Karpas-422 (cell line): ENCODE data around the gene NRDC. TPM values are rescaled to one million over a fixed set of nuclear protein-coding genes. Genes with fewer than 3 reads are reported as not detected.

ENCODE experiments used
- DNase-seq: peaks from one replicate; pipeline ENCODE4 v3.0.0-alpha.2; 2015
- H2AFZ ChIP-seq: fragments of 200-600 bp; sonication (generic); 2 replicates; pipeline ENCODE4 v1.6.1; 2014; ENCODE audit warnings: antibody characterized with exemption, low read length, mixed read lengths
- H3K27ac ChIP-seq: fragments of 200-600 bp; sonication (generic); 2 replicates; pipeline ENCODE4 v1.5.1; 2014; ENCODE audit warnings: mild to moderate bottlenecking, low read length, moderate library complexity
- H3K27me3 ChIP-seq: fragments of 200-600 bp; sonication (generic); 2 replicates; pipeline ENCODE4 v1.6.1; 2014; ENCODE audit warnings: low read length, mixed read lengths
- H3K36me3 ChIP-seq: fragments of 200-600 bp; sonication (generic); 2 replicates; pipeline ENCODE4 v1.6.1; 2014; ENCODE audit warnings: low read length, mixed read lengths; ENCODE audit not compliant: insufficient read depth
- H3K4me1 ChIP-seq: fragments of 200-600 bp; sonication (generic); 2 replicates; pipeline ENCODE4 v1.6.1; 2014; ENCODE audit warnings: mild to moderate bottlenecking, low read length, mixed read lengths
- H3K4me2 ChIP-seq: fragments of 200-600 bp; sonication (generic); 2 replicates; pipeline ENCODE4 v1.6.1; 2014; ENCODE audit warnings: low read length, low read depth, mild to moderate bottlenecking; ENCODE audit not compliant: poor library complexity, severe bottlenecking
- H3K4me3 ChIP-seq: fragments of 200-600 bp; sonication (generic); 2 replicates; pipeline ENCODE4 v1.5.1; 2014; ENCODE audit warnings: mild to moderate bottlenecking, antibody characterized with exemption, low read length, mixed read lengths
- H3K79me2 ChIP-seq: fragments of 200-600 bp; sonication (generic); 2 replicates; pipeline ENCODE4 v1.6.1; 2014; ENCODE audit warnings: mild to moderate bottlenecking, low read length, mixed read lengths
- H3K9ac ChIP-seq: fragments of 200-600 bp; sonication (generic); 2 replicates; pipeline ENCODE4 v1.6.0; 2014; ENCODE audit warnings: low read length
- H3K9me2 ChIP-seq: fragments of 200-600 bp; sonication (generic), shearing (Covaris generic); replicated peaks from 2 replicates; pipeline ENCODE4 v1.6.0; 2014; ENCODE audit warnings: mild to moderate bottlenecking, low read length, moderate library complexity; ENCODE audit not compliant: insufficient read depth
- H3K9me3 ChIP-seq: fragments of 300-700, 200-600 bp; sonication (generic); 2 replicates; pipeline ENCODE4 v1.6.1; 2014; ENCODE audit warnings: low read length, mixed read lengths
- H4K20me1 ChIP-seq: fragments of 200-600 bp; sonication (generic); 2 replicates; pipeline ENCODE4 v1.6.1; 2014; ENCODE audit warnings: mild to moderate bottlenecking, antibody characterized with exemption, low read length, low read depth; ENCODE audit not compliant: insufficient read depth
- total RNA-seq: library from RNA; depleted of rRNA; stranded (reverse); fragments of >200 nt; shearing (Covaris generic); gene quantifications from 2 replicates; pipeline ENCODE4 v1.2.3, GENCODE V29; 2014; ENCODE audit warnings: low replicate concordance; rRNA removed

Gene NRDC, protein sequence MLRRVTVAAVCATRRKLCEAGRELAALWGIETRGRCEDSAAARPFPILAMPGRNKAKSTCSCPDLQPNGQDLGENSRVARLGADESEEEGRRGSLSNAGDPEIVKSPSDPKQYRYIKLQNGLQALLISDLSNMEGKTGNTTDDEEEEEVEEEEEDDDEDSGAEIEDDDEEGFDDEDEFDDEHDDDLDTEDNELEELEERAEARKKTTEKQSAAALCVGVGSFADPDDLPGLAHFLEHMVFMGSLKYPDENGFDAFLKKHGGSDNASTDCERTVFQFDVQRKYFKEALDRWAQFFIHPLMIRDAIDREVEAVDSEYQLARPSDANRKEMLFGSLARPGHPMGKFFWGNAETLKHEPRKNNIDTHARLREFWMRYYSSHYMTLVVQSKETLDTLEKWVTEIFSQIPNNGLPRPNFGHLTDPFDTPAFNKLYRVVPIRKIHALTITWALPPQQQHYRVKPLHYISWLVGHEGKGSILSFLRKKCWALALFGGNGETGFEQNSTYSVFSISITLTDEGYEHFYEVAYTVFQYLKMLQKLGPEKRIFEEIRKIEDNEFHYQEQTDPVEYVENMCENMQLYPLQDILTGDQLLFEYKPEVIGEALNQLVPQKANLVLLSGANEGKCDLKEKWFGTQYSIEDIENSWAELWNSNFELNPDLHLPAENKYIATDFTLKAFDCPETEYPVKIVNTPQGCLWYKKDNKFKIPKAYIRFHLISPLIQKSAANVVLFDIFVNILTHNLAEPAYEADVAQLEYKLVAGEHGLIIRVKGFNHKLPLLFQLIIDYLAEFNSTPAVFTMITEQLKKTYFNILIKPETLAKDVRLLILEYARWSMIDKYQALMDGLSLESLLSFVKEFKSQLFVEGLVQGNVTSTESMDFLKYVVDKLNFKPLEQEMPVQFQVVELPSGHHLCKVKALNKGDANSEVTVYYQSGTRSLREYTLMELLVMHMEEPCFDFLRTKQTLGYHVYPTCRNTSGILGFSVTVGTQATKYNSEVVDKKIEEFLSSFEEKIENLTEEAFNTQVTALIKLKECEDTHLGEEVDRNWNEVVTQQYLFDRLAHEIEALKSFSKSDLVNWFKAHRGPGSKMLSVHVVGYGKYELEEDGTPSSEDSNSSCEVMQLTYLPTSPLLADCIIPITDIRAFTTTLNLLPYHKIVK
- 104 and 140 TPM in 2 replicates for total RNA-seq

DNA sequence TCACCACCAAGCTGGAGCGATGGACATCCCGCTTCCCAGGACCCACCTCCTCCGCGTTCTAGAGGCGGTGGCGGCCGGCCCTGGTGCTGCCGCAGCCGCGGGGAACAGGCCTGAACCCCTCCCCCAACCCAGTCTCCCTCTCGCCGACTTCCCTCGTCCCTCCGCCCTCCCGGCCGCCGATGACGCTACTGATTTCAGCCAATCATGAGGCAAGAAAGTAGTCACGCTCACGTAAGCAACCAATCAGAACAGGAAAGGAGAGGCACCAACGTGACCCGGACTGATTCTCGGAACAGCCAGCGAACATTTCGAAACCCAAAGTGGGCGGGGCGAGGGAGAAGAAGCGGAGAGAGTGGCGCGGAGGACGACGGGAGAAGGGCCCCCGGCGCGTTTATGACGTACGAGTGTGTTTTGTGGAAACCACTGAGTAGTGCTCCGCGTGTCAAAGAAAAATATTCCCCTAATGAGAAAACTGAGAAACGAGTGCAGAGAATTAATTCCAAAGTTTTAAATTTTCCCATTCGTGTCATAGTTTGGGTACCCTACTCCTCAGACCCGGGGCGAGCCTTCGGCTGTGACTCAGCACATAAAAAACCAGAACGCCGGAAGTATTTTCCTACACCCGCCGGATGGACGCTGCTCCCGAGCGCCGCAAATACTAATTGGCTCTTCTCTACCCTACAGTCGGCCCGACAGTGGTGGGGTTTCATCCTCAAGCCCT is at the start of gene NRDC:
Gene NRDC (minus strand): TSS at position 112 of the 721 bp plus-strand sequence. CDS start 112 bp downstream, outside the sequence.
- peak; percentile 100 for DNase-seq
- H3K9me3 ChIP-seq, result no peaks in the 10 kb centered on the region
- H3K4me2 ChIP-seq, result peak within 1 kb of the TSS; percentile 99
- H3K9me2 ChIP-seq, result no peaks in the 10 kb centered on the region
- H3K79me2 ChIP-seq, result peaks cover 47% of the 10 kb centered on the region
- H3K4me3 ChIP-seq, result peak within 1 kb of the TSS; percentile 90
- H3K36me3 ChIP-seq, result peaks cover 13% of the 10 kb centered on the region; the same call in 1 of the 2 replicates
- peaks cover 38% of the 10 kb centered on the region for H3K4me1 ChIP-seq
- H3K27ac ChIP-seq, result peak within 1 kb of the TSS; percentile 77
- H3K27me3 ChIP-seq, result no peaks in the 10 kb centered on the region
- H2AFZ ChIP-seq, result peak within 1 kb of the TSS; percentile 83
- H3K9ac ChIP-seq, result peak within 1 kb of the TSS; percentile 95
- H4K20me1 ChIP-seq, result peaks cover 4% of the 10 kb centered on the region

GRCh38 chr1:51927029-51927428 is 48.5 kb upstream of the NRDC start:
- Histone ChIP-seq H3K4me2 (no peak overlapping the region), H3K27ac (no peak overlapping the region), H3K36me3 (no peaks in the 10 kb centered on the region), H3K79me2 (no peaks in the 10 kb centered on the region), H3K9me2 (no peaks in the 10 kb centered on the region), H4K20me1 (no peaks in the 10 kb centered on the region), H3K27me3 (no peaks in the 10 kb centered on the region), H3K9ac (no peak overlapping the region), H2AFZ (no peak overlapping the region), H3K4me1 (no peaks in the 10 kb centered on the region), H3K4me3 (no peak overlapping the region), H3K9me3 (no peaks in the 10 kb centered on the region)
- no peak for DNase-seq

DNA sequence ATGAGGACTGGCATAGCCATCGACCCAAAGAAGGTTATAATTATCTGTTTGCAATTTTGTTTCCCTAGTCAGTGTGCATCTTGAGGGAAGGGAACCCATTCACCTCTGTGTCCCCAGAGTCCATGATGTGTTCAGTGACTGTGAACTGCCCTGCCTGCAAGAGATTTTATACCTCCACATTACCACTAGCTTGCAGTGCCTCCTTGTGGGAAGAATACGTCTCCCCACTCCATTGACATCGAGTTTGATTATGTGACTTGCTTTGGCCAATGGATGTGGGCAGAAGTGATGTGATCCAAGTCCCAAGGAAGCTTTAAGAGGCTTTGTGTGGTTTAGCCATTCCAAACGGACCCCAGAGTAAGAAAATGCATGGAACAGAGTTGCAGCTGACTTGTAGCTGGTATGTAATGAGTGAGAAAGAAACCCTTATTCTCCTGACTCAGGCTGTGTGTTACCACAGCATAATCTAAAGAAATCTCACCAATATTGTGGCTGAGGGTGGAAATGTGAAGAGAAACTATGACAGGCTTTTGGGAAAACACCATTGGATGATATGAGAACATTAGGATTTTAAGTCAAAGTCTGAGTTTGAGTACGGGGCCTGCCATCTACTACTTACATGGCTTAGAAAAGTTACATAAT is 47.8 kb upstream of the NRDC start:
- no peaks in the 10 kb centered on the region for H3K9me2 ChIP-seq
- peak; percentile 81 for DNase-seq
- no peaks in the 10 kb centered on the region for H3K27me3 ChIP-seq
- no peak overlapping the region for H3K4me3 ChIP-seq
- H3K27ac ChIP-seq, result no peak overlapping the region
- no peaks in the 10 kb centered on the region for H3K36me3 ChIP-seq
- H3K4me1 ChIP-seq, result no peaks in the 10 kb centered on the region
- no peak overlapping the region for H2AFZ ChIP-seq
- no peak overlapping the region for H3K9ac ChIP-seq
- no peaks in the 10 kb centered on the region for H3K79me2 ChIP-seq
- no peaks in the 10 kb centered on the region for H3K9me3 ChIP-seq
- no peaks in the 10 kb centered on the region for H4K20me1 ChIP-seq
- H3K4me2 ChIP-seq, result no peak overlapping the region

DNA sequence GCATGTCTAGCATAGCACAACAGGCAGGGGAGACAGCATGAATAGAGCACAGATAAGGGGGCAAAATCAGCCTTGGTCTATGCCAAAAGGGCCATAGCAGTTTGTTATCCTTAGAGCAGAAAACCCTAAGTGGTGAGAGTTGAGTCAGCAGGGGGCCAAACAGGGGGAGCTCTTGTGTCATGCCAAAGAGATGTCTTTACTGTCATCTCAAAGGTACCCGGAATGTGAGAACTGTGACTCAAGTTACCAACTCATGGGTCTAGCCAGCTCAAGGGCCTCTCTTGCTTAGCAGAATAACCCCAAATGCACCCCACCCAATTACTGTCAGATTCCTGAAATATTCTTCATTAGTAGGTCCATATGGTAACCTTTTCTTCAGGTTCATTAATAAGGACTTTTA is 45.9 kb upstream of the NRDC start:
- no peaks in the 10 kb centered on the region for H3K9me2 ChIP-seq
- H3K36me3 ChIP-seq, result no peaks in the 10 kb centered on the region
- H3K4me2 ChIP-seq, result no peak overlapping the region
- H3K79me2 ChIP-seq, result no peaks in the 10 kb centered on the region
- H4K20me1 ChIP-seq, result no peaks in the 10 kb centered on the region
- H3K4me3 ChIP-seq, result no peak overlapping the region
- no peak overlapping the region for H3K9ac ChIP-seq
- no peak for DNase-seq
- H3K4me1 ChIP-seq, result no peaks in the 10 kb centered on the region
- H2AFZ ChIP-seq, result no peak overlapping the region
- no peaks in the 10 kb centered on the region for H3K27me3 ChIP-seq
- H3K9me3 ChIP-seq, result no peaks in the 10 kb centered on the region
- no peak overlapping the region for H3K27ac ChIP-seq

- DNase-seq, result peak; percentile 29
- Histone ChIP-seq H3K4me2 (no peak overlapping the region), H3K79me2 (no peaks in the 10 kb centered on the region), H3K27me3 (no peaks in the 10 kb centered on the region), H3K9me2 (no peaks in the 10 kb centered on the region), H4K20me1 (no peaks in the 10 kb centered on the region), H3K9ac (no peak overlapping the region), H3K36me3 (no peaks in the 10 kb centered on the region), H3K9me3 (no peaks in the 10 kb centered on the region), H3K27ac (no peak overlapping the region), H3K4me1 (no peaks in the 10 kb centered on the region), H3K4me3 (no peak overlapping the region), H2AFZ (no peak overlapping the region)
Measured at GRCh38 chr1:51922040-51922439, 43.5 kb upstream of the NRDC start.

DNA sequence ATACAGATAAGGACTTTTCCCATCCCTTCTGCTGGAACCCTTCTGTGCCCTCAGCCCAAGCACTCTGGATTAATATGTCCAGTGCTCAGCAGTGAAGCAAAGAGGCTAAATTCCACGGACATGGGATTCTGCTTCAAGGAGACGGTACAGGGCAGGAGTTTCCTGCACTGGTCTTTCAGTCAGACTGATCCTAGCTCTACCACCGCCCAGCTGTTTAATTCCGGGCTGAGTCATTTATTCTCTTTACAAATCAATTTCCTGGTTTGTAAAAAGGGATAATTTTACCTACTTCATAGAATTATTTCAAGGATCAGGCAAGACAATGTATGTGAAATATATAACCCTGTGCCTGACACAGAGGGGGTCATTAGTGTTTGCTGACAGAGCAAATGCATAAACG is 41.6 kb upstream of the NRDC start:
- no peak overlapping the region for H3K4me3 ChIP-seq
- H3K27me3 ChIP-seq, result no peaks in the 10 kb centered on the region
- no peak overlapping the region for H3K9ac ChIP-seq
- H3K36me3 ChIP-seq, result no peaks in the 10 kb centered on the region
- no peak overlapping the region for H3K4me2 ChIP-seq
- H3K9me2 ChIP-seq, result no peaks in the 10 kb centered on the region
- H4K20me1 ChIP-seq, result no peaks in the 10 kb centered on the region
- no peaks in the 10 kb centered on the region for H3K4me1 ChIP-seq
- no peaks in the 10 kb centered on the region for H3K79me2 ChIP-seq
- DNase-seq, result peak; percentile 33
- H3K27ac ChIP-seq, result no peak overlapping the region
- H2AFZ ChIP-seq, result no peak overlapping the region
- H3K9me3 ChIP-seq, result no peaks in the 10 kb centered on the region

GRCh38 chr1:51919684-51920083 is 41.2 kb upstream of the NRDC start:
- no peaks in the 10 kb centered on the region for H3K36me3 ChIP-seq
- no peak overlapping the region for H2AFZ ChIP-seq
- H3K9me2 ChIP-seq, result no peaks in the 10 kb centered on the region
- no peak overlapping the region for H3K4me3 ChIP-seq
- no peaks in the 10 kb centered on the region for H3K79me2 ChIP-seq
- no peaks in the 10 kb centered on the region for H3K4me1 ChIP-seq
- no peaks in the 10 kb centered on the region for H3K9me3 ChIP-seq
- H4K20me1 ChIP-seq, result no peaks in the 10 kb centered on the region
- H3K9ac ChIP-seq, result no peak overlapping the region
- no peak overlapping the region for H3K27ac ChIP-seq
- H3K4me2 ChIP-seq, result no peak overlapping the region
- DNase-seq, result peak; percentile 22
- H3K27me3 ChIP-seq, result no peaks in the 10 kb centered on the region
